Fibroblast of pulmonary artery (primary cell): ENCODE data around the gene NDUFA3.

Experiments
- DNase-seq: peaks from one replicate; pipeline ENCODE4 v3.0.0-alpha.2; 2010; ENCODE audit warnings: low read depth
- H3K4me3 ChIP-seq: replicated peaks from 2 replicates; pipeline ENCODE4 v1.5.1; 2011; ENCODE audit warnings: low read depth, mild to moderate bottlenecking, control low read depth, low read length, moderate library complexity
- CTCF ChIP-seq: IDR thresholded peaks from 2 replicates; pipeline ENCODE4 v1.5.1; 2011; ENCODE audit warnings: mild to moderate bottlenecking, control low read depth, low read length, inconsistent platforms; ENCODE audit errors: missing control alignments

NDUFA3 gene

GRCh38 chr19:54102421-54103169 lies at the start of gene NDUFA3:
NDUFA3 (plus strand) TSS chr19:54102855; CDS start chr19:54102879, 24 bp downstream.
- H3K4me3 ChIP-seq, result peak within 1 kb of the TSS; percentile 99
- peak; percentile 99 for DNase-seq
- TF ChIP-seq CTCF, result no peak

- no peak for DNase-seq
- no peak for TF ChIP-seq CTCF
Measured at GRCh38 chr19:54062643-54063042, 40.0 kb upstream of the NDUFA3 start.

GRCh38 chr19:54063350-54064116 lies 39.1 kb upstream of the NDUFA3 start, which contains the start of gene VSTM1:
VSTM1 (minus strand) TSS chr19:54063897; CDS start chr19:54063777, 120 bp downstream.
- no peak for TF ChIP-seq CTCF
- no peak for DNase-seq

More at GRCh38 chr19:54062643-54063042, 40.0 kb upstream of the NDUFA3 start:
- H3K4me3 ChIP-seq, result no peak overlapping the region

GRCh38 chr19:54069470-54069869 lies 33.2 kb upstream of the NDUFA3 start:
- TF ChIP-seq CTCF, result no peak

More at GRCh38 chr19:54063350-54064116, 39.1 kb upstream of the NDUFA3 start, which contains the start of gene VSTM1:
- H3K4me3 ChIP-seq, result no peak within 1 kb of the TSS

GRCh38 chr19:54073829-54074228 lies 28.8 kb upstream of the NDUFA3 start:
- no peak for TF ChIP-seq CTCF
- no peak overlapping the region for H3K4me3 ChIP-seq
- no peak for DNase-seq

More at GRCh38 chr19:54069470-54069869, 33.2 kb upstream of the NDUFA3 start:
- no peak overlapping the region for H3K4me3 ChIP-seq
- no peak for DNase-seq

- no peak overlapping the region for H3K4me3 ChIP-seq
- DNase-seq, result no peak
- no peak for TF ChIP-seq CTCF
Measured at GRCh38 chr19:54074851-54075250, 27.8 kb upstream of the NDUFA3 start.
